ENCODE data around the gene AMDHD2. TPM values are rescaled to one million over a fixed set of nuclear protein-coding genes. Genes with fewer than 3 reads are reported as not detected.

The AMDHD2 gene
- total and polyA plus RNA-seq, 2 of the 13 experiments (the other 11 are each of a cell fraction or from before 2014, with no cell fraction given), result 33.5 to 39.1 TPM

GRCh38 chr16:2496223-2497115 lies 23.7 kb upstream of the AMDHD2 start:
- 97% methylated on average over 31 of the region's 62 CpGs for WGBS (ENCODE audit: low lambda C conversion rate)
- Histone ChIP-seq H3K27ac (ENCODE audit: extremely low read length, insufficient read depth, low read length) (no peak overlapping the region), H3K4me1 (ENCODE audit: insufficient read depth, low read length) (peaks cover 14% of the 10 kb centered on the region), H3K27me3 (ENCODE audit: control insufficient read depth in 1 of 2, insufficient read depth in 2 of 2, low read length in 2 of 2) (no peaks in the 10 kb centered on the region), H2AFZ (ENCODE audit: low read length) (no peak overlapping the region), H3K9me3 (ENCODE audit: low read length) (no peaks in the 10 kb centered on the region), H4K20me1 (ENCODE audit: insufficient read depth, low read length) (no peaks in the 10 kb centered on the region), H3K36me3 (replicated peaks in 1 of 2; ENCODE audit: control insufficient read depth in 1 of 2, insufficient read depth in 2 of 2, low read length in 2 of 2) (peaks cover 12 to 29% of the 10 kb centered on the region in 2 experiments; a peak in 4 of 5 replicates), H3K4me3 (replicated peaks in 1 of 3; ENCODE audit: insufficient read depth in 1 of 3, low read depth in 2 of 3, low read length in 3 of 3) (no peak overlapping the region), H3K4me2 (ENCODE audit: low read depth, low read length) (no peak overlapping the region), H3K79me2 (ENCODE audit: insufficient read depth, low read length) (no peaks in the 10 kb centered on the region), H3K9ac (ENCODE audit: insufficient read depth, low read depth, low read length) (no peak overlapping the region)
- FAIRE-seq, result no peak
- DNase-seq (ENCODE audit: low spot score), result no peak
- intact Hi-C loops (cut with micrococcal nuclease; ENCODE audit: unreplicated experiment), result no loop called here
- no peak for TF ChIP-seq PLRG1 (conservative IDR thresholded peaks at IDR 0.05)
- TF ChIP-seq NAIF1 (CRISPR knock-in tag; IDR thresholded peaks at IDR 0.05; ENCODE audit: borderline replicate concordance), result no peak
- no peak for TF ChIP-seq FOXA3 (CRISPR knock-in tag; IDR thresholded peaks at IDR 0.05)
- TF ChIP-seq SMYD3 (CRISPR knock-in tag; IDR thresholded peaks at IDR 0.05), result no peak
- no peak for TF ChIP-seq TEAD3 (CRISPR knock-in tag; optimal IDR thresholded peaks at IDR 0.05; ENCODE audit: borderline replicate concordance)
- TF ChIP-seq ZBTB37 (CRISPR knock-in tag; IDR thresholded peaks at IDR 0.05), result no peak
- TF ChIP-seq ZSCAN29 (CRISPR knock-in tag; conservative IDR thresholded peaks at IDR 0.05), result no peak
- TF ChIP-seq MAFG (CRISPR knock-in tag; IDR thresholded peaks at IDR 0.05), result no peak
- TF ChIP-seq ZBTB43 (CRISPR knock-in tag; conservative IDR thresholded peaks at IDR 0.05), result no peak
- TF ChIP-seq DPF2 (CRISPR knock-in tag; IDR thresholded peaks at IDR 0.05; ENCODE audit: borderline replicate concordance, low read depth), result no peak
- TF ChIP-seq DR1 (CRISPR knock-in tag; IDR thresholded peaks at IDR 0.05), result no peak
- TF ChIP-seq JARID2 (CRISPR knock-in tag; IDR thresholded peaks at IDR 0.05; ENCODE audit: insufficient replicate concordance), result no peak
- no peak for TF ChIP-seq LRRFIP1 (CRISPR knock-in tag; conservative IDR thresholded peaks at IDR 0.05)
- no peak for TF ChIP-seq ZNF460 (CRISPR knock-in tag; IDR thresholded peaks at IDR 0.05; ENCODE audit: borderline replicate concordance)
- TF ChIP-seq ZNF672 (CRISPR knock-in tag; IDR thresholded peaks at IDR 0.05), result no peak
- TF ChIP-seq SP140L (CRISPR knock-in tag; IDR thresholded peaks at IDR 0.05; ENCODE audit: borderline replicate concordance), result no peak
- no peak for TF ChIP-seq ZNF552 (CRISPR knock-in tag; IDR thresholded peaks at IDR 0.05; ENCODE audit: borderline replicate concordance)
- no peak for TF ChIP-seq ZNF724P (CRISPR knock-in tag; IDR thresholded peaks at IDR 0.05; ENCODE audit: borderline replicate concordance)
- ChIA-PET POLR2A (no interaction called here), CTCF (ENCODE audit: low intra/inter-chr PET ratio, low total read pairs) (no interaction called here)
- in situ Hi-C loops (cut with HindIII; ENCODE audit: extremely low pct_ligation_motif_present, low pct_unique_long_range_greater_than_20kb), result no loop called here
- no TSS peak for BruUV-seq (replicated peaks)
- no peak for ATAC-seq
